Measurements from ENCODE around the gene EPB41L5.

GRCh38 chr2:120026890-120027289 is 14.0 kb downstream of the EPB41L5 start:
- TF ChIP-seq POLR2A (IDR thresholded peaks at IDR 0.05): no peak
- TF ChIP-seq, protein P1, sequence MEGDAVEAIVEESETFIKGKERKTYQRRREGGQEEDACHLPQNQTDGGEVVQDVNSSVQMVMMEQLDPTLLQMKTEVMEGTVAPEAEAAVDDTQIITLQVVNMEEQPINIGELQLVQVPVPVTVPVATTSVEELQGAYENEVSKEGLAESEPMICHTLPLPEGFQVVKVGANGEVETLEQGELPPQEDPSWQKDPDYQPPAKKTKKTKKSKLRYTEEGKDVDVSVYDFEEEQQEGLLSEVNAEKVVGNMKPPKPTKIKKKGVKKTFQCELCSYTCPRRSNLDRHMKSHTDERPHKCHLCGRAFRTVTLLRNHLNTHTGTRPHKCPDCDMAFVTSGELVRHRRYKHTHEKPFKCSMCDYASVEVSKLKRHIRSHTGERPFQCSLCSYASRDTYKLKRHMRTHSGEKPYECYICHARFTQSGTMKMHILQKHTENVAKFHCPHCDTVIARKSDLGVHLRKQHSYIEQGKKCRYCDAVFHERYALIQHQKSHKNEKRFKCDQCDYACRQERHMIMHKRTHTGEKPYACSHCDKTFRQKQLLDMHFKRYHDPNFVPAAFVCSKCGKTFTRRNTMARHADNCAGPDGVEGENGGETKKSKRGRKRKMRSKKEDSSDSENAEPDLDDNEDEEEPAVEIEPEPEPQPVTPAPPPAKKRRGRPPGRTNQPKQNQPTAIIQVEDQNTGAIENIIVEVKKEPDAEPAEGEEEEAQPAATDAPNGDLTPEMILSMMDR (IDR thresholded peaks at IDR 0.05): no peak

Data from right lobe of liver (tissue), 4 donors.